GM23338 (cell line): ENCODE data around the gene MBD1.

Experiments used
- CREB1 ChIP-seq: fragments of 250-450 bp; sonication (Bioruptor Pico); IDR thresholded peaks from 2 replicates; pipeline ENCODE4 v1.5.0; 2020; ENCODE audit warnings: low read depth, mild to moderate bottlenecking, moderate library complexity
- CTCF ChIP-seq, 2 experiments: fragments of 200-600 bp in 1 of 2; sonication (generic) in 1 of 2; conservative IDR thresholded peaks; 2 replicates each; pipeline versions ENCODE4 v1.5.1 to v1.6.1; 2016 to 2017; ENCODE audit warnings: antibody characterized with exemption in 2 of 2, low read depth in 2 of 2, mild to moderate bottlenecking in 2 of 2, moderate library complexity in 1 of 2

- TF ChIP-seq CTCF (conservative IDR thresholded peaks at IDR 0.05; ENCODE audit: low read depth in 2 of 2), result no peak
- no peak for TF ChIP-seq CREB1 (CRISPR knock-in tag)
These were observed 26.6 kb upstream of the MBD1 start for GRCh38 chr18:50307738-50308470.
